Measurements from ENCODE around the gene LHX3. TPM values are rescaled to one million over a fixed set of nuclear protein-coding genes. Genes with fewer than 3 reads are reported as not detected.

Gene LHX3
- total and polyA plus RNA-seq, 2 of the 4 experiments (the other 2 are of a cell fraction): not detected

DNA sequence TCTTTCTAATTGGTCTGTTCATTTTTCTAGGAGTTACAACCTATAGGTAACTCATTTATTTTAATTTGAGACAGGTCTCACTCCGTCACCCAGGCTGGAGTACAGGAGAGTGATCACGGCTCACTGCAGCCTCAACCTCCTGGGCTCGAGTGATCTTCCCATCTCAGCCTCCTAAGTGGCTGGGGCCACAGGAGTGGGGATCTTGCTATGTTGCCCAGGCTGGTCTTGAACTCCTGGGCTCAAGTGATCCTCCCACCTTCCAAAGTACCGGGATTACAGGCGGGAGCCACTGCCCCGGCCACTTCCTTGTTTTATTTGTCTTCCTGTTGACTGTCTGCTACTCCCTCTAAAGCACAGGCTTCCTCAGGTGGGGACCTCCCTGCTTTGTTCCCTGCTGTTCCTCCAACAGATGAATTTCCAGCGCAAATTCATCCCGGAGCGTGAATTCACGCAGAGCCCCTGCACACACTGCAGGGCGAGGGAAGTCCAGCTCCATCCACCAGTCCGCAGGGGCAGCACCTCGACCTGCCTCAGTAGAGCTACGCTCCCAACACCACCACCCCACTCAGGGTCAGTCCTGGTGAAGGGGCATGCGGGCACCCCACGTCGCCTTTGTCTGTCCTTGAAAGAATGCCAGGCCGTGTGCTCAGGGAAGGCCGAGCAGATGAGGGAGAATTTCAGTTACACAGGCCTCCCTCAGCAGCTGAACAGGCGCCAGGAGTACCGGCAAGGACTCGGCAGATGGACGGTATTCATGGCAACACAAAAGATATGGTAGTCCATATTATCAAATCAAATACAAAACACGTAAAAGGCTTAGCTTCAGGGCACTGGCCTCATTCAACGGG lies 34.4 kb upstream of the LHX3 start:
- H2BK5ac ChIP-seq (ENCODE audit: low read depth, low read length, poor library complexity, severe bottlenecking): no peak overlapping the region
- no peak overlapping the region for H2BK120ac ChIP-seq (ENCODE audit: low read depth, low read length)
- no peak overlapping the region for H4K8ac ChIP-seq (ENCODE audit: low read depth in 2 of 2, low read length in 2 of 2)
- no peak overlapping the region for H3K23ac ChIP-seq (ENCODE audit: low read depth, low read length)
- no peak overlapping the region for H3K4ac ChIP-seq (ENCODE audit: low read depth, low read length)
- H3K4me1 ChIP-seq (ENCODE audit: control insufficient read depth, insufficient read depth, low read length): peaks cover under 1% of the 10 kb centered on the region; the same call in 1 of the 2 replicates
- H2BK15ac ChIP-seq (ENCODE audit: low read depth, low read length): no peak overlapping the region
- peaks cover 8% of the 10 kb centered on the region; the same call in 1 of the 2 replicates for H3K36me3 ChIP-seq (ENCODE audit: control insufficient read depth, insufficient read depth, low read length)
- no peak overlapping the region for H3K9ac ChIP-seq (ENCODE audit: low read depth, low read length)
- no peak for TF ChIP-seq SMC3 (IDR thresholded peaks at IDR 0.05; ENCODE audit: low read depth, low read length)
- TF ChIP-seq, protein P1, sequence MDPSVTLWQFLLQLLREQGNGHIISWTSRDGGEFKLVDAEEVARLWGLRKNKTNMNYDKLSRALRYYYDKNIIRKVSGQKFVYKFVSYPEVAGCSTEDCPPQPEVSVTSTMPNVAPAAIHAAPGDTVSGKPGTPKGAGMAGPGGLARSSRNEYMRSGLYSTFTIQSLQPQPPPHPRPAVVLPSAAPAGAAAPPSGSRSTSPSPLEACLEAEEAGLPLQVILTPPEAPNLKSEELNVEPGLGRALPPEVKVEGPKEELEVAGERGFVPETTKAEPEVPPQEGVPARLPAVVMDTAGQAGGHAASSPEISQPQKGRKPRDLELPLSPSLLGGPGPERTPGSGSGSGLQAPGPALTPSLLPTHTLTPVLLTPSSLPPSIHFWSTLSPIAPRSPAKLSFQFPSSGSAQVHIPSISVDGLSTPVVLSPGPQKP (IDR thresholded peaks at IDR 0.05; ENCODE audit: borderline replicate concordance, low read depth, low read length): no peak
- TF ChIP-seq CHD1 (IDR thresholded peaks at IDR 0.05; ENCODE audit: low read depth, low read length): no peak
- no peak for TF ChIP-seq MAFK (IDR thresholded peaks at IDR 0.05; ENCODE audit: low read depth, low read length)
- TF ChIP-seq MAZ (IDR thresholded peaks at IDR 0.05; ENCODE audit: borderline replicate concordance, low read depth, low read length): no peak
- no peak overlapping the region for H4K91ac ChIP-seq (ENCODE audit: insufficient read depth, low read depth, low read length)
- CTCF ChIA-PET: no interaction called here
- POLR2A ChIA-PET (ENCODE audit: unreplicated experiment): no interaction called here
- in situ Hi-C loops (cut with MboI; ENCODE audit: low sequenced_read_pairs): no loop called here
- no peak overlapping the region for H3K27ac ChIP-seq (ENCODE audit: insufficient read depth, low read length)
- BruUV-seq (replicated peaks): no TSS peak
- 93% methylated on average over 11 of the region's 25 CpGs; no CpG with 5 or more reads in 1 of the 2 experiments for WGBS, 2 experiments (ENCODE audit: extremely low coverage in 2 of 2, insufficient read length in 1 of 2)
- no peak overlapping the region for H3K4me2 ChIP-seq (ENCODE audit: low read depth, low read length)
- H3K27me3 ChIP-seq (ENCODE audit: control insufficient read depth, insufficient read depth, low read length): no peaks in the 10 kb centered on the region
- no peak overlapping the region for H2BK20ac ChIP-seq (ENCODE audit: low read depth, low read length)
- H3K18ac ChIP-seq (ENCODE audit: low read depth, low read length): no peak overlapping the region
- dilution Hi-C loops (cut with HindIII; ENCODE audit: low sequenced_read_pairs, unreplicated experiment): no loop called here
- DNase-seq (no peak), ATAC-seq (ENCODE audit: low read depth) (no peak)
- no peak overlapping the region for H2AFZ ChIP-seq (replicated peaks; ENCODE audit: low read length, poor library complexity)
- H2AK5ac ChIP-seq (ENCODE audit: low read depth, low read length): no peak overlapping the region
- peaks cover 45% of the 10 kb centered on the region for H4K20me1 ChIP-seq (ENCODE audit: insufficient read depth, low read length)
- no peak overlapping the region for H3K56ac ChIP-seq (ENCODE audit: extremely low read depth, insufficient read depth, low read length)
- no peak overlapping the region for H3K4me3 ChIP-seq (ENCODE audit: insufficient read depth, low read depth, low read length)
- H3K9me1 ChIP-seq (ENCODE audit: insufficient read depth, low read length): peaks cover 11% of the 10 kb centered on the region
- intact Hi-C loops (cut with micrococcal nuclease): no loop called here
- no peak overlapping the region for H4K5ac ChIP-seq (ENCODE audit: low read depth, low read length)
- peaks cover 16 to 52% of the 10 kb centered on the region in 2 experiments for H3K79me1 ChIP-seq (ENCODE audit: low read depth in 1 of 2, low read length in 2 of 2)
- H2AK9ac ChIP-seq (replicated peaks; ENCODE audit: low read depth, low read length, poor library complexity): no peak overlapping the region
- H3K14ac ChIP-seq (replicated peaks; ENCODE audit: low read depth, low read length): no peak overlapping the region
- H3K9me3 ChIP-seq (ENCODE audit: control insufficient read depth, insufficient read depth, low read length): no peaks in the 10 kb centered on the region

Measured in IMR-90 (cell line).